Measurements from ENCODE around the gene XXYLT1.

Gene XXYLT1

DNA sequence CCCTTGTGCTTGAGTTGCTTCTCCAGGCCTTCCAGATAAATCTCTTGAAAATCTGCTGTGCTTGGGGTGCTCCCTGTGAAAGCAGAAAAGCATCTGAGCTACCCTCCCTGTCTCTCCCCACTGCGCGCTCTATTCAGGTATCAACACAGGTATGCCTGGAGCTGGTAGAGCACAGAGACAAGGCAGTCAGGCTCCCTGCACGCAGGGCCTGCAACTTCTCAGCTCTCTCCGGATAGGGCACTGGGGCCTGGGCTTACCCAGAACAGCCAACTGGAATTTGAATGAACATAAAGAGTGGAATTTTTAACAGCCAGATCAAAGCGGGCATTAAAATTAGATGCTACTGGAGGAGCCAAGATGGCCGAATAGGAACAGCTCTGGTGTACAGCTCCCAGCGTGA lies 183.6 kb downstream of the XXYLT1 start:
- ChIA-PET CTCF (interaction anchor here (1.4 kb wide), 1 partner anchor 20 kb away, joined by 7 read pairs; no protein-coding TSS in a partner anchor), POLR2A (no interaction called here)
- no peak for DNase-seq (ENCODE audit: low read depth, low spot score)
- H3K4me3 ChIP-seq (ENCODE audit: low read depth, low read length), result no peak overlapping the region
- TF ChIP-seq, protein P1, sequence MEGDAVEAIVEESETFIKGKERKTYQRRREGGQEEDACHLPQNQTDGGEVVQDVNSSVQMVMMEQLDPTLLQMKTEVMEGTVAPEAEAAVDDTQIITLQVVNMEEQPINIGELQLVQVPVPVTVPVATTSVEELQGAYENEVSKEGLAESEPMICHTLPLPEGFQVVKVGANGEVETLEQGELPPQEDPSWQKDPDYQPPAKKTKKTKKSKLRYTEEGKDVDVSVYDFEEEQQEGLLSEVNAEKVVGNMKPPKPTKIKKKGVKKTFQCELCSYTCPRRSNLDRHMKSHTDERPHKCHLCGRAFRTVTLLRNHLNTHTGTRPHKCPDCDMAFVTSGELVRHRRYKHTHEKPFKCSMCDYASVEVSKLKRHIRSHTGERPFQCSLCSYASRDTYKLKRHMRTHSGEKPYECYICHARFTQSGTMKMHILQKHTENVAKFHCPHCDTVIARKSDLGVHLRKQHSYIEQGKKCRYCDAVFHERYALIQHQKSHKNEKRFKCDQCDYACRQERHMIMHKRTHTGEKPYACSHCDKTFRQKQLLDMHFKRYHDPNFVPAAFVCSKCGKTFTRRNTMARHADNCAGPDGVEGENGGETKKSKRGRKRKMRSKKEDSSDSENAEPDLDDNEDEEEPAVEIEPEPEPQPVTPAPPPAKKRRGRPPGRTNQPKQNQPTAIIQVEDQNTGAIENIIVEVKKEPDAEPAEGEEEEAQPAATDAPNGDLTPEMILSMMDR (IDR thresholded peaks at IDR 0.05; ENCODE audit: insufficient read depth, low read length, missing control alignments), result no peak

DNA sequence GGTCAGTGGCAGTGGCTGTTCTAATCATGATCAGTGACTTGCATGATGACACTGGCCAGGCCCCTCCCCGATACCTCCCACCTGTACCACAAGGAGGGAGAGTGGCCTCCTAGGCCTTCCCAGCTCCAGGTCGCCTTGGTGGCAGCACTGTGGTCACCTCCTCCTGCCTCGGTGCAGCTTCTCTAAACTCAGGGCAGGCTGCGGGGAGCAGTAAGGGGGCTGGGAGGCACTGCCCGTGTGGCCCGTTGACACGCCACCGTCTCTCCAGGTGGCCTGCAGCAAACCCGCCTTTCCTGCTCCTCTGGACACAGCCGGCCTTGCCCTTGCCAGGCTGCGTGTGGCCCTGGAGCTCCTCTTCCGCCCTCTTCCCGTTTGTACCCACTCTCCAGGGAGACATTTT lies 184.1 kb downstream of the XXYLT1 start:
- H3K4me3 ChIP-seq (ENCODE audit: low read depth, low read length), result no peak overlapping the region
- no peak for DNase-seq (ENCODE audit: low read depth, low spot score)

DNA sequence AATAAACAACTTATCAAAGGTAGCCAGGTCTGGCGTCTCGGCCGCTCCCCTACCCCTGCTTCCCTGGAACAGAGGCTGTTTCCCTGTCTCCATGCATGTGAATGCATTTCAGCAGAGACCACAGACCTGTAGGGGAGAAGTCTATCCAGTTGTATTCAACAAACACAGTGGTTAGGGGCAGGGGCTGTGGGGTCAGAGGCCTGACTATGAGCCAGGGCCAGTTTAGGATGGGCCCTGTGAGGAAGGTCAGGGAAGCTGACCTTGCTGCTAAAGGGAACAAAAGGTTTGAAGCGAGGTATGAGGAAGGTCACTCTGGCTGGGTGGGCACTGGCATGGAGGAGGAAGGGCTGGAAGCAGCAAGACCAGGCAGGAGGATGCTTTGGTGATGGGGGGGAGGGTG lies 184.6 kb downstream of the XXYLT1 start:
- H3K4me3 ChIP-seq (ENCODE audit: low read depth, low read length), result no peak overlapping the region
- ChIA-PET POLR2A (no interaction called here), CTCF (interaction anchor here (0.9 to 1.4 kb wide), 3 partner anchors 21 to 403 kb away, joined by 3 to 7 read pairs (median 3); no protein-coding TSS in a partner anchor)
- no peak for DNase-seq (ENCODE audit: low read depth, low spot score)
- TF ChIP-seq, protein P1 (IDR thresholded peaks at IDR 0.05; ENCODE audit: insufficient read depth, low read length, missing control alignments), result no peak

More for the DNA sequence above, 184.1 kb downstream of the XXYLT1 start:
- ChIA-PET CTCF (interaction anchor here (1.4 kb wide), 1 partner anchor 20 kb away, joined by 7 read pairs; no protein-coding TSS in a partner anchor), POLR2A (no interaction called here)
- TF ChIP-seq, protein P1 (IDR thresholded peaks at IDR 0.05; ENCODE audit: insufficient read depth, low read length, missing control alignments), result no peak

DNA sequence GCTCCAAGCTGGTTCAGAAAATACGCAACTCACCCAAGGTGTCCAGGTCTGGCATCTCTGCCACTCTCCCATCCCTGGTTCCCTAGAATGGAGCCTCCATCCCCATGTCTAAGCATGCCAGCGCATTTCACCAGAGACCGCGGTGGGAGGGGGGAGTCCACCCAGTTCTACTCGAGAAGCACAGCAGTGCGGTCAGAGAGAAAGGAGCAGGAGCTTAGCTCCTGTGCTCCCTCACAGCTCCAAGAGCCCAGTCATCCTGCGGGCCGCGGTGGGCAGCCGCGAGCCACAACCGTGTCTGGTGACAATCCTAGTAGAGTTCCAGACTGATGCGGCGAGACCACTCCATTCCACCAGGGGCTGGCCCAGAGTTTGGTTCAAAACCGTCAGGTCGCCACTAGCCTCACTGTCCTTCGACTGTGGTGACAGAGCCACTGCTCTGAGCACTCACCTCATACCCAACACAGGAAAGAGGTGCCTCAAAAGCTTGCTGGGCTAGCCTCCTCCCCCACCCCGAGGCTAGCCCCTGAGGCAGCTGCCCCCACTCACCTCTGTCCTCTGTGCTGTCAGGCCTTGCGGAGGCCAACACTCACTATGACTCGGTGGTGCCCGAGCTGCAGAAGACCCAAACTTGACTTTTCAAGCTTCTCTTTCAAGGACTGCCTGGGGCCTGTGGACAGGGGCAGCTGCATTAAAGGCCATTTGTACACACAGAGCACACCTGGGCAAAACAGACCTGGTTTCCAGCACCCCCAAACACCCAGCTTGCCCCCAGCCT lies 185.4 kb downstream of the XXYLT1 start:
- ChIA-PET POLR2A (no interaction called here), CTCF (interaction anchor here (0.9 kb wide), 2 partner anchors 175 to 402 kb away, joined by 3 read pairs; no protein-coding TSS in a partner anchor)
- TF ChIP-seq, protein P1 (IDR thresholded peaks at IDR 0.05; ENCODE audit: insufficient read depth, low read length, missing control alignments), result no peak

DNA sequence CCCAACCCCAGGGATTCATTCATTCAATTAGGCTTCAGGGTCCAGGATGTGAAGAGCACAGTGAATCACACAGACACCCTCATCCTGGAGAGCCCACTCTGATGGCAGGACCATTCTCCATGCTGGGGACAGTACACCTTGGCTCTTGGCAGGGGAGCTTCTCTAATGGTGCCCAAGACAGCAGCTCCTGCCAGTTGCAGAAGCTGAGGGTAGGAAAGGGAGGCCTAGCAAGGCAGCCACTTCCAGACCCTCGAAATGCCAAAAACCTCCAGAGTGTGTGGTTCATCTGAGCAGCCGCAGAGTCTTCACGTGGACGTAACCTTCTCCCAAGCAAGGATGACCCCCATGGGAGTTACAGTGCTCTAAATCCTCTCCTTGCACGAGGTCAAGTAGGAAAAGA lies 186.2 kb downstream of the XXYLT1 start:
- DNase-seq (ENCODE audit: low read depth, low spot score), result no peak
- ChIA-PET CTCF (no interaction called here), POLR2A (no interaction called here)
- TF ChIP-seq, protein P1 (IDR thresholded peaks at IDR 0.05; ENCODE audit: insufficient read depth, low read length, missing control alignments), result no peak
- H3K4me3 ChIP-seq (ENCODE audit: low read depth, low read length), result no peak overlapping the region

More for the DNA sequence above, 185.4 kb downstream of the XXYLT1 start:
- DNase-seq (ENCODE audit: low read depth, low spot score), result no peak
- no peak overlapping the region for H3K4me3 ChIP-seq (ENCODE audit: low read depth, low read length)

DNA sequence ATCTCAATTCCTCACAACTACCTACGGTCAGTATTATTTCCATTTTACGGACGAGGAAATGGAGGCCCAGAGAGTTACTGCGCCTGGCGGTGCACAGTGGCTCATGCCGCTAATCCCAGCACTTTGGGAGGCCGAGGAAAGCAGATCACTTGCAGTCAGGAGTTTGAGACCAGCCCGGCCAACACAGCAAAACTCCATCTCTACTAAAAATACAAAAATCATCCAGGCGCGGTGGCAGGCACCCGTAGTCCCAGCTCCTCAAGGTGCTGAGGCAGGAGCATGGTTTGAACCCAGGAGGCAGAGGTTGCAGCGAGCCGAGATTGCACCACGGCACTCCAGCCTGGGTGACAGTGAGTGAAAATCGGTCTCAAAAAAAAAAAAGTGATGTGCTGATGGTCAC lies 187.3 kb downstream of the XXYLT1 start:
- TF ChIP-seq, protein P1 (IDR thresholded peaks at IDR 0.05; ENCODE audit: insufficient read depth, low read length, missing control alignments), result no peak
- POLR2A ChIA-PET, result no interaction called here
- H3K4me3 ChIP-seq (ENCODE audit: low read depth, low read length), result no peak overlapping the region
- no peak for DNase-seq (ENCODE audit: low read depth, low spot score)
- CTCF ChIA-PET, result interaction anchor here (0.6 to 1.1 kb wide), 2 partner anchors 23 to 36 kb away, joined by 3 read pairs; no protein-coding TSS in a partner anchor

Data from AG04449 (cell line).